ENCODE measurements around the gene CFD. TPM values are rescaled to one million over a fixed set of nuclear protein-coding genes. Genes with fewer than 3 reads are reported as not detected.
A peak's percentile ranks its signal among the peaks of the same experiment; 100 is the strongest.

CFD gene
- total RNA-seq, 2 experiments from 2014 or later, result 0.35 TPM; not detected in 1

GRCh38 chr19:896999-897398 lies 37.5 kb downstream of the CFD start:
- intact Hi-C loops (cut with micrococcal nuclease; ENCODE audit: unreplicated experiment), result no loop called here
- Histone ChIP-seq H3K4me3 (ENCODE audit: low read depth, low read length, poor library complexity, severe bottlenecking) (no peak overlapping the region), H2AFZ (ENCODE audit: low read length) (no peak overlapping the region), H3K9me3 (ENCODE audit: low read length) (no peaks in the 10 kb centered on the region), H3K4me1 (ENCODE audit: insufficient read depth, low read length, poor library complexity, severe bottlenecking) (peaks cover 25% of the 10 kb centered on the region), H3K36me3 (ENCODE audit: insufficient read depth, low read length) (peaks cover 17% of the 10 kb centered on the region; the same call in 1 of the 2 replicates), H3K4me2 (ENCODE audit: low read length) (no peak overlapping the region), H3K79me2 (ENCODE audit: insufficient read depth, low read depth, low read length) (0 out of 2 replicates have a peak, but pooled peaks cover 5% of the 10 kb centered on the region), H3K9me2 (ENCODE audit: insufficient read depth, low read length) (no peaks in the 10 kb centered on the region), H4K20me1 (ENCODE audit: insufficient read depth, low read length) (no peaks in the 10 kb centered on the region), H3K27ac (ENCODE audit: low read depth, low read length, poor library complexity, severe bottlenecking) (no peak overlapping the region)
- POLR2A ChIA-PET, result no interaction called here
- TF ChIP-seq CTCF (conservative IDR thresholded peaks at IDR 0.05; ENCODE audit: low read length), result no peak
- no peak for TF ChIP-seq EZH2phosphoT487 (IDR thresholded peaks at IDR 0.05; ENCODE audit: borderline replicate concordance, low read depth, low read length)
- CTCF ChIA-PET (ENCODE audit: unreplicated experiment), result no interaction called here
- no TSS peak for BruUV-seq (replicated peaks)
- no peak for DNase-seq (ENCODE audit: low spot score)

- Histone ChIP-seq H3K36me3 (ENCODE audit: insufficient read depth, low read length) (peaks cover 17% of the 10 kb centered on the region; the same call in 1 of the 2 replicates), H2AFZ (ENCODE audit: low read length) (no peak overlapping the region), H3K9me2 (ENCODE audit: insufficient read depth, low read length) (no peaks in the 10 kb centered on the region), H4K20me1 (ENCODE audit: insufficient read depth, low read length) (no peaks in the 10 kb centered on the region), H3K4me2 (ENCODE audit: low read length) (no peak overlapping the region), H3K9me3 (ENCODE audit: low read length) (no peaks in the 10 kb centered on the region), H3K79me2 (ENCODE audit: insufficient read depth, low read depth, low read length) (no peaks in the 10 kb centered on the region), H3K4me3 (ENCODE audit: low read depth, low read length, poor library complexity, severe bottlenecking) (no peak overlapping the region), H3K27ac (ENCODE audit: low read depth, low read length, poor library complexity, severe bottlenecking) (no peak overlapping the region), H3K4me1 (ENCODE audit: insufficient read depth, low read length, poor library complexity, severe bottlenecking) (peaks cover 22% of the 10 kb centered on the region)
- DNase-seq (ENCODE audit: low spot score), result no peak
- intact Hi-C loops (cut with micrococcal nuclease; ENCODE audit: unreplicated experiment), result no loop called here
- ChIA-PET CTCF (ENCODE audit: unreplicated experiment) (no interaction called here), POLR2A (no interaction called here)
- TF ChIP-seq CTCF (conservative IDR thresholded peaks at IDR 0.05; ENCODE audit: low read length), result no peak
- no peak for TF ChIP-seq EZH2phosphoT487 (IDR thresholded peaks at IDR 0.05; ENCODE audit: borderline replicate concordance, low read depth, low read length)
- no TSS peak for BruUV-seq (replicated peaks)
Observed at GRCh38 chr19:897442-898039, 38.1 kb downstream of the CFD start.

GRCh38 chr19:898663-899062 lies 39.2 kb downstream of the CFD start:
- no peaks in the 10 kb centered on the region for H3K9me3 ChIP-seq (ENCODE audit: low read length)

More at GRCh38 chr19:898663-899062, 39.2 kb downstream of the CFD start:
- POLR2A ChIA-PET, result interaction anchor here (0.7 kb wide), 1 partner anchor 263 kb away, joined by 3 read pairs; no protein-coding TSS in a partner anchor
- intact Hi-C loops (cut with micrococcal nuclease; ENCODE audit: unreplicated experiment), result no loop called here
- Histone ChIP-seq H3K79me2 (ENCODE audit: insufficient read depth, low read depth, low read length) (no peaks in the 10 kb centered on the region), H3K4me1 (ENCODE audit: insufficient read depth, low read length, poor library complexity, severe bottlenecking) (peaks cover 22% of the 10 kb centered on the region), H3K9me2 (ENCODE audit: insufficient read depth, low read length) (no peaks in the 10 kb centered on the region), H2AFZ (ENCODE audit: low read length) (no peak overlapping the region), H3K36me3 (ENCODE audit: insufficient read depth, low read length) (peaks cover 17% of the 10 kb centered on the region; the same call in 1 of the 2 replicates), H3K4me3 (ENCODE audit: low read depth, low read length, poor library complexity, severe bottlenecking) (no peak overlapping the region), H4K20me1 (ENCODE audit: insufficient read depth, low read length) (no peaks in the 10 kb centered on the region), H3K27ac (ENCODE audit: low read depth, low read length, poor library complexity, severe bottlenecking) (peak overlapping the region; percentile 54), H3K4me2 (ENCODE audit: low read length) (peak overlapping the region; percentile 61)
- CTCF ChIA-PET (ENCODE audit: unreplicated experiment), result no interaction called here
- no peak for TF ChIP-seq EZH2phosphoT487 (IDR thresholded peaks at IDR 0.05; ENCODE audit: borderline replicate concordance, low read depth, low read length)
- no peak for TF ChIP-seq CTCF (conservative IDR thresholded peaks at IDR 0.05; ENCODE audit: low read length)
- DNase-seq (ENCODE audit: low spot score), result peak; percentile 92
- BruUV-seq (replicated peaks), result no TSS peak
